Osteocyte (in vitro differentiated cells): ENCODE results near the gene MYL6. TPM values are rescaled to one million over a fixed set of nuclear protein-coding genes. Genes with fewer than 3 reads are reported as not detected.
"Not testable (repeated sequence)": the region's sequence is repeated elsewhere in the genome, so short reads cannot be mapped to it uniquely, and the experiment has no call there.

Experiments
- DNase-seq: peaks from one replicate; pipeline ENCODE4 v3.0.0; 2021; ENCODE audit warnings: mixed read lengths; ENCODE audit not compliant: unreplicated experiment; ENCODE audit errors: extremely low spot score
- H3K27ac Mint-ChIP-seq: one replicate; pipeline ENCODE4 v1.8.0; 2021; ENCODE audit warnings: mild to moderate bottlenecking, mixed read lengths; ENCODE audit not compliant: unreplicated experiment
- H3K27me3 Mint-ChIP-seq: one replicate; pipeline ENCODE4 v1.8.0; 2021; ENCODE audit warnings: mixed read lengths; ENCODE audit not compliant: unreplicated experiment
- H3K36me3 Mint-ChIP-seq: one replicate; pipeline ENCODE4 v1.8.0; 2021; ENCODE audit warnings: mixed read lengths; ENCODE audit not compliant: unreplicated experiment
- H3K4me1 Mint-ChIP-seq: one replicate; pipeline ENCODE4 v1.8.0; 2021; ENCODE audit warnings: mixed read lengths; ENCODE audit not compliant: unreplicated experiment
- H3K4me3 Mint-ChIP-seq: one replicate; pipeline ENCODE4 v1.8.0; 2021; ENCODE audit warnings: mild to moderate bottlenecking, moderate library complexity, mixed read lengths; ENCODE audit not compliant: unreplicated experiment
- H3K9me3 Mint-ChIP-seq: one replicate; pipeline ENCODE4 v1.8.0; 2021; ENCODE audit warnings: mixed read lengths; ENCODE audit not compliant: unreplicated experiment
- total RNA-seq: library from RNA; stranded (reverse); gene quantifications from 2 replicates; pipeline ENCODE4 v1.2.1, GENCODE V29; 2021
- TF ChIP-seq, protein P1 (sequence below): fragments of 200-600 bp; sonication (generic); IDR thresholded peaks from 2 replicates; pipeline ENCODE4 v1.5.0; 2021; ENCODE audit warnings: antibody characterized with exemption, mild to moderate bottlenecking, moderate library complexity

Gene MYL6
- total RNA-seq, 1 donor from 2014 or later = 1,549 TPM

DNA sequence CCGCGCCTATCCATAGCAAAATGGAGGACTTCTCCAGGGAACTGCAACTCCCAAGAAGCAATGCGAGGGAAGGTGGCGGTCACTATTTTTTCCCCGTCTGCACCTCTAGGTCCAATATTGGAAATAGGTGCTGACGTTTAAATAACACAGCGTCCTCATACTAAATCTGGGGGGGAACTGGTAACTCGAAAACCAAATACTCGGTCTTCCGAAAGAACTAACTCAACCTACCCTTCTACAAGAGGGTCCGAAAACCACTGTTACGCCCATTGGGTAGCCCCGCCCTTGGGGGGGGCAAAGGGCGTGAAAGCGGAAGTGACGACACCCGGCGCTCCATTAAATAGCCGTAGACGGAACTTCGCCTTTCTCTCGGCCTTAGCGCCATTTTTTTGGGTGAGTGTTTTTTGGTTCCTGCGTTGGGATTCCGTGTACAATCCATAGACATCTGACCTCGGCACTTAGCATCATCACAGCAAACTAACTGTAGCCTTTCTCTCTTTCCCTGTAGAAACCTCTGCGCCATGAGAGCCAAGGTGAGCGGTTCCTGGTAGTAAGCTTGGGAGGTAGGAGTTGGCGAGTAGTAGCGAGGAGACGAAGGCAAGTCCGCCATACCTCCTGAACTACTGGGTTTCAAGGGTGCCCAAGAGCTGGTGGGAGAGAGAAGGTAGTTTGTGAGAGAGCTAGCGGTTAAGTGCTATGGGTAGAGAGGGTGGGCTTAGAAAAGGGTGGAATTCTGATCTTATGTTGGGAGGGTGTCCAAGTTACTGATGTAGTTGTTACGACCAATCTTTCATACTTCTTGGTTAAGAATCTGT, 41.7 kb upstream of the MYL6 start, which contains the start of gene RPL41:
RPL41 (plus strand) TSS at position 367 of the 815 bp plus-strand sequence.
- H3K36me3 Mint-ChIP-seq = peaks cover 35% of the 10 kb centered on the region
- H3K27ac Mint-ChIP-seq = peak within 1 kb of the TSS; percentile 98
- no peaks in the 10 kb centered on the region for H3K27me3 Mint-ChIP-seq
- H3K4me3 Mint-ChIP-seq = peak within 1 kb of the TSS; percentile 99
- peak; percentile 97 for DNase-seq
- TF ChIP-seq, protein P1, sequence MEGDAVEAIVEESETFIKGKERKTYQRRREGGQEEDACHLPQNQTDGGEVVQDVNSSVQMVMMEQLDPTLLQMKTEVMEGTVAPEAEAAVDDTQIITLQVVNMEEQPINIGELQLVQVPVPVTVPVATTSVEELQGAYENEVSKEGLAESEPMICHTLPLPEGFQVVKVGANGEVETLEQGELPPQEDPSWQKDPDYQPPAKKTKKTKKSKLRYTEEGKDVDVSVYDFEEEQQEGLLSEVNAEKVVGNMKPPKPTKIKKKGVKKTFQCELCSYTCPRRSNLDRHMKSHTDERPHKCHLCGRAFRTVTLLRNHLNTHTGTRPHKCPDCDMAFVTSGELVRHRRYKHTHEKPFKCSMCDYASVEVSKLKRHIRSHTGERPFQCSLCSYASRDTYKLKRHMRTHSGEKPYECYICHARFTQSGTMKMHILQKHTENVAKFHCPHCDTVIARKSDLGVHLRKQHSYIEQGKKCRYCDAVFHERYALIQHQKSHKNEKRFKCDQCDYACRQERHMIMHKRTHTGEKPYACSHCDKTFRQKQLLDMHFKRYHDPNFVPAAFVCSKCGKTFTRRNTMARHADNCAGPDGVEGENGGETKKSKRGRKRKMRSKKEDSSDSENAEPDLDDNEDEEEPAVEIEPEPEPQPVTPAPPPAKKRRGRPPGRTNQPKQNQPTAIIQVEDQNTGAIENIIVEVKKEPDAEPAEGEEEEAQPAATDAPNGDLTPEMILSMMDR = no peak
- peaks cover 36% of the 10 kb centered on the region for H3K4me1 Mint-ChIP-seq
- no peaks in the 10 kb centered on the region for H3K9me3 Mint-ChIP-seq

DNA sequence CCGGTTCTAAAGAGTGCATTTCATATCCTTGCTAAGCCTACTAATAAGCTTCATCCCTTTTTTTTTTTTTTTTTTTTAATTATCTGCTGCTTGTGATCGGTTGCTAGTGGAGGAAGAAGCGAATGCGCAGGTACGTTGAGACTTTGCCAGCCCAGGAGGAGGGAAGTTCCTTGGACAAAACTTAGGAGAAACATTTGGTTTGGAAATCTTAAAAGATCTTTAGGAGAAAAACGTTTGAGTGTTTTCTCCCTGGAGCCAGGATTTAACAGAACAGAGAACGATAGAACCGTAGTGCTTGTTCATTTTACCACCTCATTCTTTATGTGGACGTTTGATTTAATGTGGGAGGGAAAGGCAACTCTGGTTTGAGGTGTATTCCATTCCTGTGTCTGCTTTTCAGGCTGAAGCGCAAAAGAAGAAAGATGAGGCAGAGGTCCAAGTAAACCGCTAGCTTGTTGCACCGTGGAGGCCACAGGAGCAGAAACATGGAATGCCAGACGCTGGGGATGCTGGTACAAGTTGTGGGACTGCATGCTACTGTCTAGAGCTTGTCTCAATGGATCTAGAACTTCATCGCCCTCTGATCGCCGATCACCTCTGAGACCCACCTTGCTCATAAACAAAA, 41.0 kb upstream of the MYL6 start:
- Mint-ChIP-seq H3K36me3 (peaks cover 33% of the 10 kb centered on the region), H3K27ac (peak overlapping the region; percentile 98), H3K4me3 (peak overlapping the region; percentile 99), H3K4me1 (peaks cover 36% of the 10 kb centered on the region)
- not testable (repeated sequence) for DNase-seq, H3K9me3 Mint-ChIP-seq, H3K27me3 Mint-ChIP-seq

DNA sequence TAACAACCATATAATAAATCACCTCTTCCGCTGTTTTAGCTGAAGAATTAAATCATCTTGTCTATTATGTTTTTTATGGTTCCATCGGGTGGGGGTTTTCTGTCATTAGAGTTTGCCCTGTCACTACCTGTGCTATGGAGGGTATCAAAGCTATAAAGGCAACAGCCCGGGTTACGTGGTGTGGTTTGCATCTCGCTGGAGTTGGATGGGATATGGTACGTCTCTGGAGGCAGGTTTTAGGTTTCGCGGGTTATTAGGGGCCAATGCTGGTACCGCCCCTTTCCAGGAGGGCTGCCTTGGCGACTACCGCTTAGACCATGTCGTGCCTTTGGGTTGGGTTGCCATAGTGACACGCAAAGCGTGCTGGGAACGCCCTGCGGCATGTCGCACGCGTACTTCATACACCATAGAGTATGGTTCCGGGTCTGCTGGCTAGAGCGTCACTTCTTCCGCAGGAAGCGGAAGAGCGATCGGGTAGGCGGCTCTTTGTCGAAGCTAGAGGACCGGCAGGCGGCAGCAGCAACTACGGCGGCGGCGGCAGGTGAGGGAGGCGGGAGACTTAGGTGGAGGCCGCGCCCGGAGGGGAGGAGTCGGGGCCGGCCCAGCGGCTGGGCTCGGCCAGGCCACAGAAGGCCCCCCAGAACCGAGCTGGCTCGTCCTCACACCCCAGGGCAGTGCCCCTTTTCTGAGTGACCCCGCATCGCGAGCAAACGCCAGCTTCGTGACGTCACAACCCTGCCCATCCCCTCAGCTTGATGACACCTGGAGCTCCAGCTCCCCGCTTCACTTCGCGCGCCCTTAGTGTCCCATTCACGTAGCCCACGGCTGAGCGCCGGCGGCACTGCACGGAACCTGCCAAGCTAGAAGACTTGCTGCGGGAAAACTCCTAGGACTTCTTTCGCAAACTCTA, 40.1 kb upstream of the MYL6 start, which contains the start of gene ZC3H10:
ZC3H10 (plus strand) TSS at position 489 of the 910 bp plus-strand sequence. CDS start 2,297 bp downstream, outside the sequence.
- Mint-ChIP-seq H3K4me3 (peak within 1 kb of the TSS; percentile 99), H3K27ac (peak within 1 kb of the TSS; percentile 98), H3K36me3 (peaks cover 31% of the 10 kb centered on the region), H3K4me1 (peaks cover 36% of the 10 kb centered on the region), H3K27me3 (no peaks in the 10 kb centered on the region), H3K9me3 (no peaks in the 10 kb centered on the region)
- peak; percentile 99 for DNase-seq
- TF ChIP-seq, protein P1 = peak; percentile 66

DNA sequence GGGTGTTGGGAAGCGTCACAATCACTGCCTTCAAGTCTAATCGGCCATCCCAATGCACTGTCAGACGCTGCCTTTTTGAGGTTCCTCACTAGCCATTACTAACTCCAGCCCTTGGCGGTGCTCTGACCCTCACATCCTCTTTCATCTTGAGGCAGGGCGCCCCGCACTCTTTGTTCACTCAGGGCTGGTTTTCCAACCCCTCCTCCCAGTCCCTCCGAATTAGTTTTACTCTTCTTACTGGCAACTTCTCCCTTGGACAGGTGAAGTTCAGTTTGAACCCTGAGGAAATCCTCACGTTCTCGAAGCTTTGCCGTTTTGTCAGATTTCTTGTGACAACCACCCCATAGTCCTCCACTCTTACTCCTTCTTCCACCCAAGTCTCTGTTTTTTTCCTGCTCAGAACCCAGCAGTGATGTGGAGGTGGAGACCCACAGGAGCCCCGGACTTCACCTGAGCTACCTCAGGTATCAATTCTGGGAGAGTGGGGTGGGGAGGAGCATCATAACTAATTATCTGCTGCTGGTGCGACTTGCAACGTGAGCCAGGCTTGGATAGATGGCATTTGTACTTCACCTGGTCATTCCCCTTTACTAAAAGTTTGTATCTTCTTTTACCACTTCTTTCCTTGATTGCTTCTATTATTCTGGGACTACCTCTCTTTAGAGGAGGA, 39.3 kb upstream of the MYL6 start:
- H3K36me3 Mint-ChIP-seq = peaks cover 23% of the 10 kb centered on the region
- H3K27ac Mint-ChIP-seq = peak overlapping the region; percentile 98
- DNase-seq = no peak
- H3K4me3 Mint-ChIP-seq = peak overlapping the region; percentile 99
- no peaks in the 10 kb centered on the region for H3K9me3 Mint-ChIP-seq
- TF ChIP-seq, protein P1 = no peak
- H3K4me1 Mint-ChIP-seq = peaks cover 36% of the 10 kb centered on the region
- H3K27me3 Mint-ChIP-seq = no peaks in the 10 kb centered on the region

DNA sequence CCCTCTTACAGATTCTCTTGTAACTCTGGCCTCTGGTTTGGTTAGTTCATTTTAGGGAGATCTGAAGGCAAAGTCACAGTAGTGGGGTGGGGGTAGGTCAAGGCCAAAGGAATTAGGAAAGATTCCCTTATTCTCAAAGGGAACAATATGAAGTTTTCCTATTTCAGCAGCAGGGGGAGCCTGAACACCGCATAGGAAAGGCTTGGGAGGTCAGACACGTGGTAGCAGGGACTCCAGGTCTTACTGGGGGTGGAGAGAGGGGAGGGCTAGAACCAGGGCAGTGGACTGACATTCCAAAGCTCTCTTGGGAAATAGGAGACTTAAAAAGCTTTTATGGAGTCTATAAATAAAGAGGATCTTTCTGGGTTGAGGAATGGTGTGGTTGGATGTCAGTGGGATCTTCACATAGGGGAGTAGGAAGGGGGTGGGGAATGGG, 38.8 kb upstream of the MYL6 start:
- TF ChIP-seq, protein P1 = peak; percentile 78
- H3K4me3 Mint-ChIP-seq = peak overlapping the region; percentile 99
- peaks cover 21% of the 10 kb centered on the region for H3K36me3 Mint-ChIP-seq
- peaks cover 36% of the 10 kb centered on the region for H3K4me1 Mint-ChIP-seq
- DNase-seq = no peak
- peak overlapping the region; percentile 98 for H3K27ac Mint-ChIP-seq
- no peaks in the 10 kb centered on the region for H3K9me3 Mint-ChIP-seq
- H3K27me3 Mint-ChIP-seq = no peaks in the 10 kb centered on the region
